Activated CD8-positive, alpha-beta T cell treated with anti-CD3 and anti-CD28 coated beads for 36 hours (primary cell): Measurements from ENCODE around the gene LRIG1. TPM values are rescaled to one million over a fixed set of nuclear protein-coding genes. Genes with fewer than 3 reads are reported as not detected.

Experiments used
- ATAC-seq: fragments of 200-7000 bp; cut with Tn5 transposase; one replicate; pipeline ENCODE4 v1.10.0; 2021; ENCODE audit warnings: mild to moderate bottlenecking, moderate library complexity
- CTCF ChIA-PET: fragments of 350-600 bp; sonication (Branson Sonifier 250); formaldehyde crosslinking; loops from one replicate; lab custom pipeline; 2021; ENCODE audit warnings: antibody characterized with exemption; lab: Charles Lee
- POLR2A ChIA-PET: fragments of 350-600 bp; sonication (Branson Sonifier 250); formaldehyde crosslinking; loops from one replicate; lab custom pipeline; 2021; ENCODE audit warnings: antibody characterized with exemption; lab: Charles Lee
- DNase-seq: peaks from one replicate; pipeline ENCODE4 v3.0.0-alpha.2; 2020
- H3K27ac Mint-ChIP-seq: one replicate; pipeline ENCODE4 v1.8.0; 2021; ENCODE audit warnings: mild to moderate bottlenecking, mixed read lengths
- H3K27me3 Mint-ChIP-seq: one replicate; pipeline ENCODE4 v1.8.0; 2021; ENCODE audit warnings: mixed read lengths
- H3K36me3 Mint-ChIP-seq: one replicate; pipeline ENCODE4 v1.8.0; 2021; ENCODE audit warnings: low read depth, mixed read lengths
- H3K4me1 Mint-ChIP-seq: one replicate; pipeline ENCODE4 v1.8.0; 2021; ENCODE audit warnings: low read depth, mixed read lengths
- H3K4me3 Mint-ChIP-seq: one replicate; pipeline ENCODE4 v1.8.0; 2021; ENCODE audit warnings: mild to moderate bottlenecking, moderate library complexity, mixed read lengths
- H3K9me3 Mint-ChIP-seq: one replicate; pipeline ENCODE4 v1.8.0; 2021; ENCODE audit warnings: mixed read lengths
- intact Hi-C: fragments of 100-400 bp; cut with micrococcal nuclease; formaldehyde crosslinking; loops from one replicate; pipeline ENCODE4 v1.10.0; 2022
- total RNA-seq, 2 experiments: library from RNA; stranded (reverse); gene quantifications; one replicate each; pipeline ENCODE4 v1.2.3, GENCODE V29; 2021
- TF ChIP-seq, protein P1 (sequence below): fragments of 200-600 bp; IDR thresholded peaks from one replicate; pipeline ENCODE4 v1.8.0; 2022; ENCODE audit warnings: antibody characterized with exemption, mild to moderate bottlenecking

Gene LRIG1
- total RNA-seq, 2 experiments from 2014 or later, result 12.7 to 13.0 TPM

- intact Hi-C loops, result no loop called here
- H3K27ac Mint-ChIP-seq, result no peak overlapping the region
- ATAC-seq, result no peak
- POLR2A ChIA-PET, result no interaction called here
- H3K4me1 Mint-ChIP-seq, result peaks cover 5% of the 10 kb centered on the region
- H3K27me3 Mint-ChIP-seq, result no peaks in the 10 kb centered on the region
- peaks cover 4% of the 10 kb centered on the region for H3K36me3 Mint-ChIP-seq
- no peak overlapping the region for H3K4me3 Mint-ChIP-seq
- CTCF ChIA-PET, result interaction anchor here (0.7 to 1.2 kb wide), 2 partner anchors 17 to 18 kb away, joined by 3 read pairs; no protein-coding TSS in a partner anchor
- TF ChIP-seq, protein P1, sequence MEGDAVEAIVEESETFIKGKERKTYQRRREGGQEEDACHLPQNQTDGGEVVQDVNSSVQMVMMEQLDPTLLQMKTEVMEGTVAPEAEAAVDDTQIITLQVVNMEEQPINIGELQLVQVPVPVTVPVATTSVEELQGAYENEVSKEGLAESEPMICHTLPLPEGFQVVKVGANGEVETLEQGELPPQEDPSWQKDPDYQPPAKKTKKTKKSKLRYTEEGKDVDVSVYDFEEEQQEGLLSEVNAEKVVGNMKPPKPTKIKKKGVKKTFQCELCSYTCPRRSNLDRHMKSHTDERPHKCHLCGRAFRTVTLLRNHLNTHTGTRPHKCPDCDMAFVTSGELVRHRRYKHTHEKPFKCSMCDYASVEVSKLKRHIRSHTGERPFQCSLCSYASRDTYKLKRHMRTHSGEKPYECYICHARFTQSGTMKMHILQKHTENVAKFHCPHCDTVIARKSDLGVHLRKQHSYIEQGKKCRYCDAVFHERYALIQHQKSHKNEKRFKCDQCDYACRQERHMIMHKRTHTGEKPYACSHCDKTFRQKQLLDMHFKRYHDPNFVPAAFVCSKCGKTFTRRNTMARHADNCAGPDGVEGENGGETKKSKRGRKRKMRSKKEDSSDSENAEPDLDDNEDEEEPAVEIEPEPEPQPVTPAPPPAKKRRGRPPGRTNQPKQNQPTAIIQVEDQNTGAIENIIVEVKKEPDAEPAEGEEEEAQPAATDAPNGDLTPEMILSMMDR, result no peak
- H3K9me3 Mint-ChIP-seq, result no peaks in the 10 kb centered on the region
- DNase-seq, result no peak
Observed at GRCh38 chr3:66450390-66451022, 50.3 kb downstream of the LRIG1 start.

DNA sequence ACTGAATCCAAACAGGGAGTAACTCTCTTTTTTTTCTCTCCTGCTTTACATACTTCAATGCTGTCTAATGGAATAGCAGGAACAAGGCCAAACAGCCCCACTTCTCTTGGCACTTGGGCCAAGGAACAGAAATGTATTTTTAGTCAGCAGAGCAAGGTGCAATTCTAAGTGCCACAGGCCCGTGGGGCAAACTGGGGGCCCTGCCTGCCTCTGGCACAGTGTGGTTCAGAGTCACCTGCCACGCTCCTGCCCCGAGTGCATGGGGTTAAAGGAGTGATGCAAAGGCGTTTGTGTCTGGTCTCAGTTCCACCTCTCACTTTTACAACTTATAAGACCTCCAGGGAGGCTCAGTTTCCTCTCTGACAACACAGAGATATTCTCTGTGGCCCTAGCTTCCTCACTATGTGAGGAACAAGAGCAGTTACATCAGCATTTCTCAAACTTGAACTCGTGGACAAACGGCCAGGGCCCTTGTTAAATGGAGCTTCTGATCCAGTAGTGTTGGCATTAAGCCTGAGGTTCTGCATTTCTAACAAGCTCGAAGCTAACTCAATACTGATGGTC, 51.3 kb downstream of the LRIG1 start:
- Mint-ChIP-seq H3K27me3 (no peaks in the 10 kb centered on the region), H3K4me3 (no peak overlapping the region), H3K9me3 (no peaks in the 10 kb centered on the region), H3K36me3 (peaks cover 4% of the 10 kb centered on the region), H3K27ac (no peak overlapping the region), H3K4me1 (peaks cover 5% of the 10 kb centered on the region)
- ATAC-seq (no peak), DNase-seq (no peak)
- intact Hi-C loops, result no loop called here
- ChIA-PET POLR2A (no interaction called here), CTCF (no interaction called here)
- TF ChIP-seq, protein P1, result no peak

DNA sequence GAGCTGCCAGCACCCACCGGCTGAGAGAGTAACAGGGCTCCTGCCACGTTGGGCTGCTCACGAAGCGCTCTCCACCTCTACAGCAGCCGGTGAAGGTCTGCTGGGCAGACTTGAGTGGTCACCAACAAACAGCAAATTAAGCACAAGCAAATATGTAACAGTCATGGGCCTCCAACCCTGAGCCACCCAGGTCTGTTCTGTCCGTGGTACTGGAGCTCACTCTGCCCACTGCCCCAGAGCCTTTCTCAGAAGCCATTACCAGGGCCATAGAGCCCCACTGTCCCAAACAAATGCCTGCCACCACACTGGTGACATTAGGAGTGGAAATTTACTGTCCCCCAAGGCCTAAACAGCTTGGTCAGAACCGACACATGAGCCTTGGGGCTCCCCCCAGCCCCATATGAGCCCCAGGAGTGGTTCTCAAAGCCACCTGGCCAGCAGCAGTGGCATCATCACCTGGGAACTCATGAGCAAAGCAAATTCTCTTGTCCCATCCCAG, 56.6 kb downstream of the LRIG1 start:
- TF ChIP-seq, protein P1, result no peak
- peaks cover 2% of the 10 kb centered on the region for H3K36me3 Mint-ChIP-seq
- no peaks in the 10 kb centered on the region for H3K27me3 Mint-ChIP-seq
- intact Hi-C loops, result no loop called here
- CTCF ChIA-PET, result no interaction called here
- peaks cover 15% of the 10 kb centered on the region for H3K4me1 Mint-ChIP-seq
- no peak overlapping the region for H3K4me3 Mint-ChIP-seq
- no peak for ATAC-seq
- POLR2A ChIA-PET, result no interaction called here
- no peaks in the 10 kb centered on the region for H3K9me3 Mint-ChIP-seq
- no peak overlapping the region for H3K27ac Mint-ChIP-seq
- no peak for DNase-seq

GRCh38 chr3:66443118-66443803, 57.6 kb downstream of the LRIG1 start:
- Mint-ChIP-seq H3K9me3 (no peaks in the 10 kb centered on the region), H3K27me3 (no peaks in the 10 kb centered on the region), H3K4me1 (peaks cover 15% of the 10 kb centered on the region), H3K36me3 (no peaks in the 10 kb centered on the region), H3K27ac (no peak overlapping the region), H3K4me3 (no peak overlapping the region)
- ChIA-PET POLR2A (no interaction called here), CTCF (no interaction called here)
- intact Hi-C loops, result no loop called here
- DNase-seq (no peak), ATAC-seq (no peak)
- TF ChIP-seq, protein P1, result no peak
